Fibroblast of mammary gland (primary cell): ENCODE measurements around the gene FA2H.
"Not testable (repeated sequence)": the region's sequence is repeated elsewhere in the genome, so short reads cannot be mapped to it uniquely, and the experiment has no call there.

ENCODE experiments used
- DNase-seq: peaks from one replicate; pipeline ENCODE4 v3.0.0-alpha.2; 2010; ENCODE audit warnings: low read depth
- H3K4me3 ChIP-seq: 2 replicates; pipeline ENCODE4 v1.5.1; 2011; ENCODE audit warnings: low read depth, mild to moderate bottlenecking, low read length, moderate library complexity; ENCODE audit not compliant: control insufficient read depth
- CTCF ChIP-seq: conservative IDR thresholded peaks from 2 replicates; pipeline ENCODE4 v1.5.1; 2011; ENCODE audit warnings: low read depth, low read length, inconsistent platforms; ENCODE audit not compliant: control insufficient read depth, insufficient read depth

The FA2H gene

GRCh38 chr16:74727903-74728302 is 46.7 kb downstream of the FA2H start:
- no peak overlapping the region for H3K4me3 ChIP-seq
- no peak for DNase-seq
- TF ChIP-seq CTCF, result no peak

GRCh38 chr16:74726716-74727115 is 47.9 kb downstream of the FA2H start:
- DNase-seq, result peak; percentile 40
- peak; percentile 61 for TF ChIP-seq CTCF

GRCh38 chr16:74725651-74726455 is 48.8 kb downstream of the FA2H start:
- H3K4me3 ChIP-seq, result no peak overlapping the region
- DNase-seq, result no peak
- no peak for TF ChIP-seq CTCF

More at GRCh38 chr16:74726716-74727115, 47.9 kb downstream of the FA2H start:
- H3K4me3 ChIP-seq, result no peak overlapping the region

GRCh38 chr16:74724820-74725549 is 49.6 kb downstream of the FA2H start:
- peak; percentile 29 for DNase-seq
- TF ChIP-seq CTCF, result peak; percentile 8
- H3K4me3 ChIP-seq, result no peak overlapping the region

GRCh38 chr16:74723256-74723655 is 51.4 kb downstream of the FA2H start:
- no peak overlapping the region for H3K4me3 ChIP-seq
- no peak for TF ChIP-seq CTCF
- no peak for DNase-seq

- DNase-seq, H3K4me3 ChIP-seq: not testable (repeated sequence)
Observed at GRCh38 chr16:74722156-74722555, 52.5 kb downstream of the FA2H start.

- no peak for DNase-seq
- H3K4me3 ChIP-seq, result no peak overlapping the region
- TF ChIP-seq CTCF, result no peak
Observed at GRCh38 chr16:74721716-74722115, 52.9 kb downstream of the FA2H start.
